ENCODE results near the gene LCAT.

Gene LCAT

DNA sequence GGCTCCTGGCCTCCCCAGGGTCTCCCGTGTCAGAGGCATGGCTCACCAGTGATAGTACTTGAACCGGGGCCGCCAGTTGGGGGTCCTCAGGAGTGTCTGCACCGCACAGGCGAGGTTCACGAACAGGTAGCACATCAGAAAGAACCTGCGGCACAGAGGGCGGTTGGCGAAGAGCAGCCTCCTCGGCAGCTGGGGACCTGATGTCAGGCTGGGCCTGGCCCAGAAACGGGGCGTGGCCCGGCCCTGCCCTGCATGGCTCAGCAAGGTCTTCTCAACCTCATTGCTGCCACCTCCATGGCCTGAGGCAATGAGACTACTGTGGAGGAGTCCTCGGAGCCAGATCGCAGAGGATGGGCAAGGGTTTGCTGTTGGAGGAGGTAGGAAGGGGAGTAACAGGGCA lies 4.1 kb upstream of the LCAT start:
- Histone ChIP-seq H3K27ac (ENCODE audit: low read depth in 2 of 2, low read length in 2 of 2) (no peak overlapping the region), H3K9me3 (ENCODE audit: control insufficient read depth in 2 of 2, low read length in 2 of 2) (no peaks in the 10 kb centered on the region), H3K4me1 (ENCODE audit: control insufficient read depth in 2 of 2, insufficient read depth in 2 of 2, low read length in 2 of 2) (peaks cover 11 to 14% of the 10 kb centered on the region in 2 donors), H3K9ac (ENCODE audit: low read depth in 1 of 2, low read length in 2 of 2) (no peak overlapping the region), H3K36me3 (ENCODE audit: control insufficient read depth in 2 of 2, insufficient read depth in 2 of 2, low read length in 2 of 2) (peaks cover 6 to 52% of the 10 kb centered on the region in 2 donors), H3K27me3 (ENCODE audit: control insufficient read depth in 2 of 2, insufficient read depth in 2 of 2, low read length in 2 of 2) (no peaks in the 10 kb centered on the region), H3K4me3 (ENCODE audit: low read length in 2 of 2) (no peak overlapping the region)

DNA sequence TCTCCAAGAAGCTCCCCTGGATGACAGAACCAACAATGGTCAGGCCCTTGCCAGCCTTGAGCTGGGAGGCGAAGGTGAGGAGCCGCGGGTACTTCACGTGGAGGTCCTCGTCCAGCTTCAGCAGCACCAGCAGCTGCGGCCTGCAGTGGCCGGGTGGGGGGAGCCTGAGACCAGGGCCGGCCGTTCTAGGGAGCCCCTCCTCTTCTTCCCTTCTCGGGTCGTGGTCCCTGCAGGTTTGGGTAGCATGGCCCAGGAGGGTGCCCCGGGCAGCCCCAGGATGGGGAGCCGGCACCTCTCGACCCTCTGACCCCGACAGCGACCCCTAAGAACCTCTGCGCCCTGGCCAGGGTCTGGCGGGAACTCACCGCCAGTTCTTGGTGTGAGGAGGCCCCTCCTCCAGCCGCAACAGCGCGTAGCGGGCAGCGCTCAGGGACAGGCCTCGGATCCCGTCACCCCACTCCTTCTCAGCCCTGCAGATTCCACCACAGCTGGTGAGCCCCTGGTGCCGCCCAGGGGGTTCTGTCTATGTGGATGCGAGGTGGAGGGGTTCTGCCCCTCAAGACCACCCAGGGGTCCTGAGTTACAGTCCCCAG lies 3.1 kb upstream of the LCAT start:
- H3K36me3 ChIP-seq (ENCODE audit: control insufficient read depth in 2 of 2, insufficient read depth in 2 of 2, low read length in 2 of 2): peaks cover 6 to 53% of the 10 kb centered on the region in 2 donors
- H3K9me3 ChIP-seq (ENCODE audit: control insufficient read depth in 2 of 2, low read length in 2 of 2): no peaks in the 10 kb centered on the region
- no peak overlapping the region for H3K9ac ChIP-seq (ENCODE audit: low read depth in 1 of 2, low read length in 2 of 2)
- H3K4me3 ChIP-seq (ENCODE audit: low read length in 2 of 2): no peak overlapping the region
- H3K27ac ChIP-seq (ENCODE audit: low read depth in 2 of 2, low read length in 2 of 2): no peak overlapping the region
- peaks cover 11 to 14% of the 10 kb centered on the region in 2 donors for H3K4me1 ChIP-seq (ENCODE audit: control insufficient read depth in 2 of 2, insufficient read depth in 2 of 2, low read length in 2 of 2)
- no peaks in the 10 kb centered on the region for H3K27me3 ChIP-seq (ENCODE audit: control insufficient read depth in 2 of 2, insufficient read depth in 2 of 2, low read length in 2 of 2)

DNA sequence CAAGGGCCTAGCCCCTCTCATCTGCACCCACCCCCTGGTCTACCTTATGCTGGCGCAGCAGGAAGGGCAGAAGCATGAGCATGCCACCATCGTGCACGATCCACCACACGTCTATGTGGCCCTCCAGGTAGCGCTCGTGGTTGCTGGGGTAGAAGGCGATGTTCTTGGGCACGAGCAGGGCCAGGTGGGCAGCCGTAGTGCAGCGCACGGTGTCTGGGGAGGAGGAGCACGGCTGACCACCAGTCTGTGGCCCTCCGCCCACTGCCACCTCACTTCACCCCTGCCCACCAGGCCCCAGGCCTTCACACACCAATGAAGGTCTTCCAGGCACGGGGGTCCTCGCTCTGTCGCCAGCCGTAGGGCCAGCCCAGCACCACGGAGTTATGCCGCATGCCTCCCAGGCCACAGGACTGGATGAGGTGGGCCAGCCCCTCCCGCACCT lies 2.2 kb upstream of the LCAT start:
- H3K27me3 ChIP-seq (ENCODE audit: control insufficient read depth in 2 of 2, insufficient read depth in 2 of 2, low read length in 2 of 2): no peaks in the 10 kb centered on the region
- no peak overlapping the region for H3K9ac ChIP-seq (ENCODE audit: low read depth in 1 of 2, low read length in 2 of 2)
- H3K9me3 ChIP-seq (ENCODE audit: control insufficient read depth in 2 of 2, low read length in 2 of 2): no peaks in the 10 kb centered on the region
- no peak overlapping the region for H3K4me3 ChIP-seq (ENCODE audit: low read length in 2 of 2)
- peaks cover 6 to 46% of the 10 kb centered on the region in 2 donors for H3K36me3 ChIP-seq (ENCODE audit: control insufficient read depth in 2 of 2, insufficient read depth in 2 of 2, low read length in 2 of 2)
- H3K4me1 ChIP-seq (ENCODE audit: control insufficient read depth in 2 of 2, insufficient read depth in 2 of 2, low read length in 2 of 2): peaks cover 9 to 11% of the 10 kb centered on the region in 2 donors
- no peak overlapping the region for H3K27ac ChIP-seq (ENCODE audit: low read depth in 2 of 2, low read length in 2 of 2)

DNA sequence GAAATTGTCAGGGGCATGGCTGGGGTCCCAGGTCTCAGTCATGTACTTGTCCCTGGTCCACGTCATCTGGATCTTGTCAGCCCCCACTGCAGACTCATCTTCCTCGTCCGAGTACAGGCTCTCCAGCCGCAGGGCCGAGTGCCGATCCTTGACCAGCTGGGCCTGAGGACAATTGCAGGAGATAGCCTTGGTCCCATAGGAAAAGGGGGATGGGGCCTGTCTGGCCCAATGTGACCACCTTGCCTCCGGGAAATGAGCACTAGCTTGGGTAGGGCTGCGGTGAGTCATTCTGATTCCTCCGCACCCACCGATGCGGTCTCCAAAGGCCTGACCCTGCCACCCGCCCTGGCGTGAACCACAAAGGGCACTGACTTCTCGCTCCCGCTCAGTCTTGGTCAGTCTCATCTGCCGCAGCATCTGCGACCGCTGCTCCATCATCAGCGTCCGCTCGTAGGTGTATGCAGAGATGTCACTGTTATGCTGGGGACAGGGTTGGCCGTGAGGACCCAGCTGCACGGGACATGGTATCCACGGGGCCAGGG lies 1.5 kb upstream of the LCAT start:
- Histone ChIP-seq H3K27ac (ENCODE audit: low read depth in 2 of 2, low read length in 2 of 2) (no peak overlapping the region), H3K4me1 (ENCODE audit: control insufficient read depth in 2 of 2, insufficient read depth in 2 of 2, low read length in 2 of 2) (peaks cover 9 to 11% of the 10 kb centered on the region in 2 donors), H3K9ac (ENCODE audit: low read depth in 1 of 2, low read length in 2 of 2) (no peak overlapping the region), H3K27me3 (ENCODE audit: control insufficient read depth in 2 of 2, insufficient read depth in 2 of 2, low read length in 2 of 2) (no peaks in the 10 kb centered on the region), H3K9me3 (ENCODE audit: control insufficient read depth in 2 of 2, low read length in 2 of 2) (no peaks in the 10 kb centered on the region), H3K36me3 (ENCODE audit: control insufficient read depth in 2 of 2, insufficient read depth in 2 of 2, low read length in 2 of 2) (peaks cover 6 to 46% of the 10 kb centered on the region in 2 donors), H3K4me3 (ENCODE audit: low read length in 2 of 2) (no peak overlapping the region)

DNA sequence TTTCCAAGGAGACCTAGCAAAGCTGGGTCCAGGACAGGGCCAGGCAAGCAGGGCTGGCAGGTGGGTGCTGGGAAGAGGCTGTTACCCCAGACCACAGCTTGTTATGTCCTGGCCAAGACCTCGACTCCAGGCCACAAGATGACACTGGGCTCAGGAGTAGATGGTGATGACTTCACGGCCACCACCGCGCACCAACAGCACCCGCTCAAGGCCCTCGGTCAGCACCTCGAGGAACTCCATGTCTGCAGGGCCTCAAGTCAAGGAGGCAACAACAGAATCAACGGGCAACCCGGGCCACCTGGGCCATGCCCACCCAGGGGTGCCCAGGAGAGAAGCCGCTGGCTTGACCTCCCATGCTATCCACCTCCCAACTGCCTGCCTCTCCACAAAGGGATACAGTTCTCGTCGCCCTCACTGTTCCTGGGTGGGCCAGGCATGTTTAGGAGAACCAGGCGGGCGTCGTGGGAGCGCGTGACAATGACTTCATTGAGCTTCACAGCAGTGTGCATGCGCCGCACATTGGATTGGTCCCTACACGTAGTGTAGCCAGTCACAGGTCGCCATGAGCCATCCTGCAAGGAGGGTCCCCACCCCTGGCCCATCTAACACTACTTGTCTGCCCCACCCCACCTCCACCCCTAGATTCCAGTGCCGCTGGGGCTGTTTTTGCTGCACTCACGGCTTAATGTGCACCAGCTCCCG lies 921 bp upstream of the LCAT start:
- Histone ChIP-seq H3K9me3 (ENCODE audit: control insufficient read depth in 2 of 2, low read length in 2 of 2) (no peaks in the 10 kb centered on the region), H3K4me1 (ENCODE audit: control insufficient read depth in 2 of 2, insufficient read depth in 2 of 2, low read length in 2 of 2) (peaks cover 14 to 16% of the 10 kb centered on the region in 2 donors), H3K4me3 (ENCODE audit: low read length in 2 of 2) (no peak overlapping the region), H3K27me3 (ENCODE audit: control insufficient read depth in 2 of 2, insufficient read depth in 2 of 2, low read length in 2 of 2) (no peaks in the 10 kb centered on the region), H3K36me3 (ENCODE audit: control insufficient read depth in 2 of 2, insufficient read depth in 2 of 2, low read length in 2 of 2) (peaks cover 6 to 41% of the 10 kb centered on the region in 2 donors), H3K9ac (ENCODE audit: low read depth in 1 of 2, low read length in 2 of 2) (no peak overlapping the region), H3K27ac (ENCODE audit: low read depth in 2 of 2, low read length in 2 of 2) (peak overlapping the region in 1 of 2 donors; percentile 65)

DNA sequence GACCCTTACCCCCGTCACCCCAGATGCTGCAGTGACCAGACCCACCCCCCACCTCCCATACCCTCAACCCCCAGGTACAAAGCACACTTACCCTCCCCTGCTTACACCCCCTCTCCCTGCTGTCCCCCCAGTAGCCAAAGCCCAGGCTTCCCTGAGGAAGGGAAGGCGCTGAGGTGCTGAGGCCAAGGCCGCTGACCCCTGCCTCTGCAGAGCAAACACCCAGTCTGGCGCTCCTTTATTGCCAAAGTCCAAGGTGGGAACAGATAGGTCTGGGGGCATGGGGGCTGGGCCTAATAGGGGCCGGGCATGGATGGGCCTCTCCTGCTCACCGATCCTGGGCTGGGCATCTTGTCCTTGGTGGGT lies 683 bp downstream of the LCAT start:
- no peak overlapping the region for H3K9ac ChIP-seq (ENCODE audit: low read depth in 1 of 2, low read length in 2 of 2)
- H3K27ac ChIP-seq (ENCODE audit: low read depth in 2 of 2, low read length in 2 of 2): peak overlapping the region; percentile 44 to 65
- peaks cover 3 to 31% of the 10 kb centered on the region in 2 donors for H3K36me3 ChIP-seq (ENCODE audit: control insufficient read depth in 2 of 2, insufficient read depth in 2 of 2, low read length in 2 of 2)
- no peak overlapping the region for H3K4me3 ChIP-seq (ENCODE audit: low read length in 2 of 2)
- no peaks in the 10 kb centered on the region for H3K27me3 ChIP-seq (ENCODE audit: control insufficient read depth in 2 of 2, insufficient read depth in 2 of 2, low read length in 2 of 2)
- H3K4me1 ChIP-seq (ENCODE audit: control insufficient read depth in 2 of 2, insufficient read depth in 2 of 2, low read length in 2 of 2): peaks cover 14 to 16% of the 10 kb centered on the region in 2 donors
- no peaks in the 10 kb centered on the region for H3K9me3 ChIP-seq (ENCODE audit: control insufficient read depth in 2 of 2, low read length in 2 of 2)

DNA sequence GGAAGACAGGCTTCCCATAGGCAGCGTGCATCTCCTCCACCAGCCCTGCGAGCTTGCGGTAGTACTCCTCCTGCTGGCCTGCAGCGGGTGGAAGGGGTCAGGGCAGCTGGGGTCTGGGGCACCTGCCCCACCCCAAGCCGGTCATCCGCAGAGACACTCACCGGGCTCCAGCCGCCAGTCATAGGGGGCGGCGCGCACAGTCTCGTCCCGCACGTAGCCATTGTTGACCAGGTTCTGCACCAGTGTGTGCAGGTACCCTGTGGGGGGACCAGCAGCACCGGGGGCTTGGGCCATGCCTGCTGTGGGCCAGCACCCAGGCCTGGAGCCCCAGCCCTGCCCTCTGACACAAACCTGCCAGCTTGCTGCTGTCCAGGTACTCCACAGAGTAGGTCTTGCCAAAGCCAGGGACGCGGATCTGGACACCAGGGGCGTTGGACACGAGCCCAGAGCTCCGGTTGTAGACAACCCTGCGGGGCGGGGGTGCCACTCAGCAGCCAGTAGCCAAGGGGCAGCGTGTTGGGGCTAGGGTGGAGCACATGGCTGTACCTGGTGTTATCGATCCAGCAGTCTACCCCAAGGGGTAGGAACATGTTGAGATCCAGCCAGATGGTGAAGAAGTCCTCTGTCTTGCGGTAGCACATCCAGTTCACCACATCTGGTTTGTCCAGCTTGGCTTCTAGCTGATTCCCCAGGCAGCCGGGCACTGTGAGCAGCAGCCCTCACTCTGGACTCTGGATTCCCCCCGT lies 1.2 kb downstream of the LCAT start:
- Histone ChIP-seq H3K9me3 (ENCODE audit: control insufficient read depth in 2 of 2, low read length in 2 of 2) (no peaks in the 10 kb centered on the region), H3K36me3 (ENCODE audit: control insufficient read depth in 2 of 2, insufficient read depth in 2 of 2, low read length in 2 of 2) (peaks cover 3 to 28% of the 10 kb centered on the region in 2 donors), H3K27ac (ENCODE audit: low read depth in 2 of 2, low read length in 2 of 2) (peak overlapping the region in 1 of 2 donors; percentile 65), H3K4me1 (ENCODE audit: control insufficient read depth in 2 of 2, insufficient read depth in 2 of 2, low read length in 2 of 2) (peaks cover 13 to 16% of the 10 kb centered on the region in 2 donors), H3K9ac (ENCODE audit: low read depth in 1 of 2, low read length in 2 of 2) (no peak overlapping the region), H3K27me3 (ENCODE audit: control insufficient read depth in 2 of 2, insufficient read depth in 2 of 2, low read length in 2 of 2) (no peaks in the 10 kb centered on the region), H3K4me3 (ENCODE audit: low read length in 2 of 2) (no peak overlapping the region)

DNA sequence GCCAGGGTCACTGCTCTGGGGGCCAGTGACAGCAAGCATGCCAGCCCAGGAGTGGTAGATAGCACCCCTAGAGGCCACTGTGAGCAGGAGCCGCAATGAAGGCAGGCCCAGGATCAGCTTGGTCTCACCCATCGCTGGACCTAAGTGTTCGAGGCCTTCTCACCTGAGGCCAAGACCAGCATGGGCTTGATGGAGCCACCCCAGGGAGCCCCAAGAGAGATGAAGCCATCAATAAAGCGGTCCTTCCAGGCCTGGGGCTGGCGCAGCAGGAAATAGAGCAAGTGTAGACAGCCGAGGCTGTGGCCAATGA lies 1.8 kb downstream of the LCAT start:
- Histone ChIP-seq H3K4me1 (ENCODE audit: control insufficient read depth in 2 of 2, insufficient read depth in 2 of 2, low read length in 2 of 2) (peaks cover 17 to 19% of the 10 kb centered on the region in 2 donors), H3K27me3 (ENCODE audit: control insufficient read depth in 2 of 2, insufficient read depth in 2 of 2, low read length in 2 of 2) (no peaks in the 10 kb centered on the region), H3K4me3 (ENCODE audit: low read length in 2 of 2) (no peak overlapping the region), H3K27ac (ENCODE audit: low read depth in 2 of 2, low read length in 2 of 2) (no peak overlapping the region), H3K9ac (ENCODE audit: low read depth in 1 of 2, low read length in 2 of 2) (no peak overlapping the region), H3K36me3 (ENCODE audit: control insufficient read depth in 2 of 2, insufficient read depth in 2 of 2, low read length in 2 of 2) (peaks cover 3 to 23% of the 10 kb centered on the region in 2 donors), H3K9me3 (ENCODE audit: control insufficient read depth in 2 of 2, low read length in 2 of 2) (no peaks in the 10 kb centered on the region)

DNA sequence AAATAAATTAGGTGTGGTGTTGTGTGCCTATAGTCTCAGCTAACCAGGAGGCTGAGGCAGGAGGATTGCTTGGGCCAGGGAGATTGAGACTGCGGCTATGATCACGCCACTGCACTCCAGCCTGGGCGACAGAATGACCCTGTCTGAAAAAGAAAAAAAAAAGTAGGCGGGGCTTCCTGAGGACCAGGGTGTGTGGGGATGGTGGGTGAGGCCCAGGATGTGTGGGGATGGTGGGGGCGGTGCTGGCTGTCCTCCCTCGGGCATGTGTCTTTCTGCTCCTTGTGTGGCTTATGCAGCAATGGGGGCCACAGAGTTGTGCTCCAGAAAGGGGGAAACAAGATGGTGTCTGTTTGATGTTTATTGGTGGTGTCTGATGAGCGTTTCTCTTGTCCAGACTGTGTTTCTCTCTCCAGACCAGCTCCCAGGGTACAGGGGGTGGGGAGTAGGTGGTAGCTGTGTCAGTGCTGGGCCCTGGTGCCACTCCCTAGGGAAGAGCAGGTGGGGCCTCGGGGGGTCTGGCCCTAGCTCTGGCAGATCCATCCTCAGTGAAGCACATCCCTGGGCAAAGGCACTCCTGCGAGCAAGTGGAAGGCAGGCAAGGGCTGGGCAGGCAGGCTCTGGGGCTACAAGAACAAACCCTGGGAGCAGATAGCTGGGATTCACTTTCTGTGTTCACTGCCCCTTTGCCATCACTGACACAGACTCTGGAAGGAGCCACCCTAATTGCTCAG lies 2.3 kb downstream of the LCAT start:
- no peak overlapping the region for H3K9ac ChIP-seq (ENCODE audit: low read depth in 1 of 2, low read length in 2 of 2)
- no peak overlapping the region for H3K27ac ChIP-seq (ENCODE audit: low read depth in 2 of 2, low read length in 2 of 2)
- no peak overlapping the region for H3K4me3 ChIP-seq (ENCODE audit: low read length in 2 of 2)
- peaks cover 3 to 21% of the 10 kb centered on the region in 2 donors for H3K36me3 ChIP-seq (ENCODE audit: control insufficient read depth in 2 of 2, insufficient read depth in 2 of 2, low read length in 2 of 2)
- peaks cover 22 to 24% of the 10 kb centered on the region in 2 donors for H3K4me1 ChIP-seq (ENCODE audit: control insufficient read depth in 2 of 2, insufficient read depth in 2 of 2, low read length in 2 of 2)
- H3K27me3 ChIP-seq (ENCODE audit: control insufficient read depth in 2 of 2, insufficient read depth in 2 of 2, low read length in 2 of 2): no peaks in the 10 kb centered on the region
- no peaks in the 10 kb centered on the region for H3K9me3 ChIP-seq (ENCODE audit: control insufficient read depth in 2 of 2, low read length in 2 of 2)
